OCI-LY1 (cell line): Measurements from ENCODE around the gene ICAM5.

Experiments
- EZH2 ChIP-seq: fragments of 200-600 bp; sonication (generic), shearing (Covaris generic); IDR thresholded peaks from 2 replicates; pipeline ENCODE4 v1.8.0; 2017; ENCODE audit warnings: borderline replicate concordance, mixed run types, mild to moderate bottlenecking, antibody characterized with exemption, low read length, moderate library complexity, mixed read lengths
- TF ChIP-seq, protein P1 (sequence below): fragments of 200-600 bp; sonication (generic), shearing (Covaris generic); IDR thresholded peaks from 2 replicates; pipeline ENCODE4 v1.5.1; 2017; ENCODE audit warnings: mild to moderate bottlenecking, antibody characterized with exemption, low read length, moderate library complexity, mixed read lengths

DNA sequence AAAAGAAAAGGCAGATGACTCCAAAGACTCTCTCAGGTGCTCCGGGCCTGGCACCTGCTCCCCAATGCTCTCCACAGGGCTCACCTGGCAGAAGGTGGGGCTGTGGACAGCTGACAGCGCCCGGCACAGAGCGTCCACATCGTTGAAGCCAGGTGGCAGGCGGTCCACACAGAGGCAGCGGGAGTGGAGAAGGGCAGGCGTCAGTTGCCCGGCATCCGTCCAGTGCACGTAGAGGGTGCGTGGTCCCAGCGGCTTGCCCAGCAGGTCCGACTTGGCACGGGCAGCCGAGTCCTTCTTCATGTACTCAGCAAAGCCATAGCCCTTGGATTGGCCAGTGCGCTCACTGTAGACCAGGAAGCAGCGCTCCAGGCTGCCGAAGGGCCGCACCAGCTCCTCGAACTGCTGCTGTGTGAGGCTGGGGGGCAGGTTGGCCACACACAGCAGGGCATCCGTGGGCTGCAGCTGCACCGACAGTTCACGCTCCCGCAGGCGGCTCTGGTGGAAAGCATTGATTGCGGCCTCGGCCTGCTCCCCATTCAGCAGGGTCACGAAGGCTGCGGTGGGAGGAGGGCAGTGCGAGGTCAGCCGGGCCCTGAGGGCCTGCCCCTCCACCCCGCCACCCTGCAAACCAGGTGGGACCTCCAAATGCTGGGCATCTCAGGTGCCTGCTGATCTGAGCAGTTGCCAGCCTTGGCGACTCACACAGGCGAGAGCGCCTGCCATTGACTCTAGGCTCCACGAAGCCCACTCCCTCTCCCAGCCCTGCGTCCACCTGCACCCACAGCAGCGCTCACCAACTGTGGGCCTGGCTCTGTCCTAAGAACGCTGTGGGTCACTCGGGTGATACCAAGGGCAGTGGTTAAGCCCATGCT is 39.0 kb downstream of the ICAM5 start:
- TF ChIP-seq, protein P1, sequence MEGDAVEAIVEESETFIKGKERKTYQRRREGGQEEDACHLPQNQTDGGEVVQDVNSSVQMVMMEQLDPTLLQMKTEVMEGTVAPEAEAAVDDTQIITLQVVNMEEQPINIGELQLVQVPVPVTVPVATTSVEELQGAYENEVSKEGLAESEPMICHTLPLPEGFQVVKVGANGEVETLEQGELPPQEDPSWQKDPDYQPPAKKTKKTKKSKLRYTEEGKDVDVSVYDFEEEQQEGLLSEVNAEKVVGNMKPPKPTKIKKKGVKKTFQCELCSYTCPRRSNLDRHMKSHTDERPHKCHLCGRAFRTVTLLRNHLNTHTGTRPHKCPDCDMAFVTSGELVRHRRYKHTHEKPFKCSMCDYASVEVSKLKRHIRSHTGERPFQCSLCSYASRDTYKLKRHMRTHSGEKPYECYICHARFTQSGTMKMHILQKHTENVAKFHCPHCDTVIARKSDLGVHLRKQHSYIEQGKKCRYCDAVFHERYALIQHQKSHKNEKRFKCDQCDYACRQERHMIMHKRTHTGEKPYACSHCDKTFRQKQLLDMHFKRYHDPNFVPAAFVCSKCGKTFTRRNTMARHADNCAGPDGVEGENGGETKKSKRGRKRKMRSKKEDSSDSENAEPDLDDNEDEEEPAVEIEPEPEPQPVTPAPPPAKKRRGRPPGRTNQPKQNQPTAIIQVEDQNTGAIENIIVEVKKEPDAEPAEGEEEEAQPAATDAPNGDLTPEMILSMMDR: no peak
- no peak for TF ChIP-seq EZH2
